Measurements from ENCODE around the gene NKX2-4. TPM values are rescaled to one million over a fixed set of nuclear protein-coding genes. Genes with fewer than 3 reads are reported as not detected.

Gene NKX2-4
- total and polyA plus RNA-seq, 9 of the 15 experiments (the other 6 are each of a cell fraction or from before 2014, with no cell fraction given): not detected

DNA sequence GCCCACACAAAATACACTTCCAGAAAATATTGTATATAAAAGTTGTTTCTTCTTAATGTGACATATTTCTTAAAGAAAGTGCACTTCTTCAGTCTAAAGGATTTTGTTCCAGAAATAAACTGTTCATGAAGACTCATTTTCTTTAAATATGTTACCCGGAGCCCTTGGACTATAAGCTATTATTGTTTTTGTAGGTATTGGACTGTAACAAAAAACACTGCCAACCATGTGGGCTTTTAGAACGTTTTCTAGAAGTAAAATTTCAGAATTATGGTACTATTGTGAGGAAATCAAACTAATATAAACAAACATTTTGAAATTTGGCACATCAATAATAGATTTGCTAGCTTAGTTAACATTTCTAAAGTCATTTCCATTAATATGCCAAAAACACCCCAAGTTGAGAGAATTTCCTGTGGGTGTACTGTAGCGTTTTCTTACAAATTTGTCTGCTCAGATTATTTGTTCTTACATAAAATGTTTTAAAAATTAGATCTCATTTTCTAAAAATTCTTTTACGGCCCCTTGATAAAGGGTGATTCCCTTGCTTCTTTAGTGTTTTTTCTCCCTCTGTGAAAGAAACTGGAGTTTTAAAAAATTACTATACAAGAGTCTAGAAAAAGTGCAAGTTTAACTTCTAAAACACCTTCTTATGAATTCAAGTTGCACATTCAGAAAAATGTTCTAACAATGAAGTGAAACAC is 3.4 kb downstream of the NKX2-4 start (continued):
- TF ChIP-seq, protein P1, sequence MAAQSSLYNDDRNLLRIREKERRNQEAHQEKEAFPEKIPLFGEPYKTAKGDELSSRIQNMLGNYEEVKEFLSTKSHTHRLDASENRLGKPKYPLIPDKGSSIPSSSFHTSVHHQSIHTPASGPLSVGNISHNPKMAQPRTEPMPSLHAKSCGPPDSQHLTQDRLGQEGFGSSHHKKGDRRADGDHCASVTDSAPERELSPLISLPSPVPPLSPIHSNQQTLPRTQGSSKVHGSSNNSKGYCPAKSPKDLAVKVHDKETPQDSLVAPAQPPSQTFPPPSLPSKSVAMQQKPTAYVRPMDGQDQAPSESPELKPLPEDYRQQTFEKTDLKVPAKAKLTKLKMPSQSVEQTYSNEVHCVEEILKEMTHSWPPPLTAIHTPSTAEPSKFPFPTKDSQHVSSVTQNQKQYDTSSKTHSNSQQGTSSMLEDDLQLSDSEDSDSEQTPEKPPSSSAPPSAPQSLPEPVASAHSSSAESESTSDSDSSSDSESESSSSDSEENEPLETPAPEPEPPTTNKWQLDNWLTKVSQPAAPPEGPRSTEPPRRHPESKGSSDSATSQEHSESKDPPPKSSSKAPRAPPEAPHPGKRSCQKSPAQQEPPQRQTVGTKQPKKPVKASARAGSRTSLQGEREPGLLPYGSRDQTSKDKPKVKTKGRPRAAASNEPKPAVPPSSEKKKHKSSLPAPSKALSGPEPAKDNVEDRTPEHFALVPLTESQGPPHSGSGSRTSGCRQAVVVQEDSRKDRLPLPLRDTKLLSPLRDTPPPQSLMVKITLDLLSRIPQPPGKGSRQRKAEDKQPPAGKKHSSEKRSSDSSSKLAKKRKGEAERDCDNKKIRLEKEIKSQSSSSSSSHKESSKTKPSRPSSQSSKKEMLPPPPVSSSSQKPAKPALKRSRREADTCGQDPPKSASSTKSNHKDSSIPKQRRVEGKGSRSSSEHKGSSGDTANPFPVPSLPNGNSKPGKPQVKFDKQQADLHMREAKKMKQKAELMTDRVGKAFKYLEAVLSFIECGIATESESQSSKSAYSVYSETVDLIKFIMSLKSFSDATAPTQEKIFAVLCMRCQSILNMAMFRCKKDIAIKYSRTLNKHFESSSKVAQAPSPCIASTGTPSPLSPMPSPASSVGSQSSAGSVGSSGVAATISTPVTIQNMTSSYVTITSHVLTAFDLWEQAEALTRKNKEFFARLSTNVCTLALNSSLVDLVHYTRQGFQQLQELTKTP (IDR thresholded peaks at IDR 0.05; ENCODE audit: low read depth in 1 of 2, partially characterized antibody in 2 of 2): no peak
- TF ChIP-seq, protein P2, sequence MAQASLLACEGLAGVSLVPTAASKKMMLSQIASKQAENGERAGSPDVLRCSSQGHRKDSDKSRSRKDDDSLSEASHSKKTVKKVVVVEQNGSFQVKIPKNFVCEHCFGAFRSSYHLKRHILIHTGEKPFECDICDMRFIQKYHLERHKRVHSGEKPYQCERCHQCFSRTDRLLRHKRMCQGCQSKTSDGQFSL (CRISPR knock-in tag; IDR thresholded peaks at IDR 0.05): no peak
- TF ChIP-seq, protein P2 (tag; IDR thresholded peaks at IDR 0.05): no peak
- no peak for TF ChIP-seq RAD51 (IDR thresholded peaks at IDR 0.05; ENCODE audit: borderline replicate concordance, low read depth)
- no peak for TF ChIP-seq MAFG (tag; conservative IDR thresholded peaks at IDR 0.05)
- no peak for TF ChIP-seq CBX5 (IDR thresholded peaks at IDR 0.05; ENCODE audit: borderline replicate concordance, low read depth)
- no peak for TF ChIP-seq ZNF253 (CRISPR knock-in tag; conservative IDR thresholded peaks at IDR 0.05)
- TF ChIP-seq ZC3H8 (IDR thresholded peaks at IDR 0.05): no peak
- TF ChIP-seq ZNF696 (CRISPR knock-in tag; conservative IDR thresholded peaks at IDR 0.05): no peak
- no peak for TF ChIP-seq BCOR (IDR thresholded peaks at IDR 0.05)
- TF ChIP-seq ZNF583 (CRISPR knock-in tag; IDR thresholded peaks at IDR 0.05): no peak
